Testis (tissue), 3 donors: ENCODE measurements around the gene FXYD4. TPM values are rescaled to one million over a fixed set of nuclear protein-coding genes. Genes with fewer than 3 reads are reported as not detected.

ENCODE experiments used
- DNase-seq: peaks from one replicate; pipeline ENCODE4 v3.0.0-alpha.2; 2019
- H3K27ac ChIP-seq, 2 donors: fragments of 200-600 bp; sonication (generic); one replicate each; pipeline ENCODE4 v1.5.1; 2019
- H3K27me3 ChIP-seq: fragments of 200-600 bp; sonication (generic); one replicate; pipeline ENCODE4 v1.5.1; 2019
- H3K36me3 ChIP-seq: fragments of 200-600 bp; sonication (generic); one replicate; pipeline ENCODE4 v1.5.1; 2017; ENCODE audit warnings: low read depth; ENCODE audit errors: missing control alignments
- H3K4me1 ChIP-seq: fragments of 200-600 bp; sonication (generic); one replicate; pipeline ENCODE4 v1.5.1; 2019
- H3K4me3 ChIP-seq, 2 donors: fragments of 200-600 bp; sonication (generic); one replicate each; pipeline ENCODE4 v1.5.1; 2017 to 2019
- H3K9me3 ChIP-seq: fragments of 200-600 bp; sonication (generic); one replicate; pipeline ENCODE4 v1.5.1; 2017
- CTCF ChIP-seq, 3 experiments: fragments of 450-650 bp in 2 of 3; fragments of 200-600 bp in 1 of 3; sonication (generic) in 1 of 3; IDR thresholded peaks; one replicate each; pipeline ENCODE4 v1.5.1; 2016 to 2019; ENCODE audit warnings: antibody characterized with exemption in 3 of 3, mild to moderate bottlenecking in 2 of 3, moderate library complexity in 1 of 3
- POLR2A ChIP-seq: fragments of 450-650 bp; IDR thresholded peaks from one replicate; pipeline ENCODE4 v1.6.1; 2017; ENCODE audit warnings: antibody characterized with exemption, mild to moderate bottlenecking, moderate library complexity
- WGBS, 2 donors: methylation state at CpG; one replicate each; pipeline ENCODE4 v1.1.5; 2018; 5-methylcytosine and 5-hydroxymethylcytosine counted together
- intact Hi-C: fragments of 100-400 bp; cut with DNase I; formaldehyde crosslinking; loops from one replicate; pipeline ENCODE4 v1.15.1; 2023; ENCODE audit warnings: low total_unique reads
- polyA plus RNA-seq: library from polyadenylated mRNA; stranded (reverse); fragments of 350-450 nt; fragmentation: Illumina TruSeq; extraction: RNeasy Lipid Tissue Mini Kit (QIAGEN cat#74804); gene quantifications from one replicate; pipeline ENCODE4 v1.2.3, GENCODE V29; 2014; ENCODE audit warnings: low read depth, low replicate concordance; ENCODE audit not compliant: insufficient read depth
- total RNA-seq, 2 donors: library from RNA; depleted of rRNA; stranded (reverse); fragments of >200 nt; gene quantifications; one replicate each; pipeline ENCODE4 v1.2.3, GENCODE V29; 2016

Gene FXYD4
- total and polyA plus RNA-seq, 3 donors from 2014 or later: 1.4 to 2.6 (median 1.5) TPM

- Histone ChIP-seq H3K9me3 (no peaks in the 10 kb centered on the region), H3K27me3 (no peaks in the 10 kb centered on the region), H3K4me1 (no peaks in the 10 kb centered on the region), H3K36me3 (no peaks in the 10 kb centered on the region), H3K27ac (no peak overlapping the region), H3K4me3 (no peak overlapping the region)
- intact Hi-C loops: no loop called here
- 62 to 64% methylated on average over 2 of the region's 2 CpGs for WGBS, 2 donors
- no peak for TF ChIP-seq POLR2A
- TF ChIP-seq CTCF (IDR thresholded peaks at IDR 0.05): no peak
- no peak for DNase-seq
Measured at GRCh38 chr10:43354330-43354635, 17.2 kb upstream of the FXYD4 start.

GRCh38 chr10:43354879-43355380, 16.5 kb upstream of the FXYD4 start:
- TF ChIP-seq POLR2A: no peak
- no peak for TF ChIP-seq CTCF (IDR thresholded peaks at IDR 0.05)
- no peaks in the 10 kb centered on the region for H3K9me3 ChIP-seq
- H3K27me3 ChIP-seq: no peaks in the 10 kb centered on the region
- H3K36me3 ChIP-seq: no peaks in the 10 kb centered on the region
- 25 to 42% methylated on average over 2 of the region's 2 CpGs for WGBS, 2 donors
- no peak overlapping the region for H3K27ac ChIP-seq
- H3K4me3 ChIP-seq: no peak overlapping the region
- no peaks in the 10 kb centered on the region for H3K4me1 ChIP-seq
- DNase-seq: no peak
- intact Hi-C loops: no loop called here

- Histone ChIP-seq H3K27ac (no peak overlapping the region), H3K4me1 (no peaks in the 10 kb centered on the region), H3K27me3 (no peaks in the 10 kb centered on the region), H3K9me3 (no peaks in the 10 kb centered on the region), H3K4me3 (no peak overlapping the region), H3K36me3 (no peaks in the 10 kb centered on the region)
- 82 to 87% methylated on average over 4 of the region's 4 CpGs for WGBS, 2 donors
- intact Hi-C loops: no loop called here
- no peak for DNase-seq
- TF ChIP-seq POLR2A: no peak
- no peak for TF ChIP-seq CTCF (IDR thresholded peaks at IDR 0.05)
Measured at GRCh38 chr10:43355749-43356371, 15.6 kb upstream of the FXYD4 start.

GRCh38 chr10:43360086-43360485, 11.3 kb upstream of the FXYD4 start:
- Histone ChIP-seq H3K36me3 (no peaks in the 10 kb centered on the region), H3K4me1 (no peaks in the 10 kb centered on the region), H3K27ac (no peak overlapping the region), H3K4me3 (no peak overlapping the region), H3K27me3 (no peaks in the 10 kb centered on the region), H3K9me3 (no peaks in the 10 kb centered on the region)
- TF ChIP-seq CTCF (IDR thresholded peaks at IDR 0.05) (no peak), POLR2A (no peak)
- intact Hi-C loops: no loop called here
- no peak for DNase-seq
- WGBS, 2 donors: 70 to 83% methylated on average over 6 of the region's 6 CpGs

- DNase-seq: no peak
- no peaks in the 10 kb centered on the region for H3K4me1 ChIP-seq
- H3K27me3 ChIP-seq: no peaks in the 10 kb centered on the region
- no peaks in the 10 kb centered on the region for H3K9me3 ChIP-seq
- no peaks in the 10 kb centered on the region for H3K36me3 ChIP-seq
- 21 to 44% methylated on average over 8 to 21 of the region's 21 CpGs for WGBS, 2 donors
- peak overlapping the region; percentile 40 to 72 for H3K27ac ChIP-seq
- H3K4me3 ChIP-seq: peak overlapping the region; percentile 66 to 68
- intact Hi-C loops: no loop called here
- no peak for TF ChIP-seq CTCF (IDR thresholded peaks at IDR 0.05)
- TF ChIP-seq POLR2A: no peak
Measured at GRCh38 chr10:43361547-43362190, 9.8 kb upstream of the FXYD4 start.
